Endothelial cell of hepatic sinusoid (primary cell): ENCODE measurements around the gene MTCH1.

Experiments
- in situ Hi-C: cut with HindIII; loops from 2 replicates; pipeline ENCODE4 v1.10.0; 2017; ENCODE audit warnings: low sequenced_read_pairs

The MTCH1 gene

GRCh38 chr6:36929152-36929551, 56.8 kb downstream of the MTCH1 start:
- in situ Hi-C loops = no loop called here

GRCh38 chr6:36928547-36928918, 57.5 kb downstream of the MTCH1 start:
- in situ Hi-C loops = no loop called here

DNA sequence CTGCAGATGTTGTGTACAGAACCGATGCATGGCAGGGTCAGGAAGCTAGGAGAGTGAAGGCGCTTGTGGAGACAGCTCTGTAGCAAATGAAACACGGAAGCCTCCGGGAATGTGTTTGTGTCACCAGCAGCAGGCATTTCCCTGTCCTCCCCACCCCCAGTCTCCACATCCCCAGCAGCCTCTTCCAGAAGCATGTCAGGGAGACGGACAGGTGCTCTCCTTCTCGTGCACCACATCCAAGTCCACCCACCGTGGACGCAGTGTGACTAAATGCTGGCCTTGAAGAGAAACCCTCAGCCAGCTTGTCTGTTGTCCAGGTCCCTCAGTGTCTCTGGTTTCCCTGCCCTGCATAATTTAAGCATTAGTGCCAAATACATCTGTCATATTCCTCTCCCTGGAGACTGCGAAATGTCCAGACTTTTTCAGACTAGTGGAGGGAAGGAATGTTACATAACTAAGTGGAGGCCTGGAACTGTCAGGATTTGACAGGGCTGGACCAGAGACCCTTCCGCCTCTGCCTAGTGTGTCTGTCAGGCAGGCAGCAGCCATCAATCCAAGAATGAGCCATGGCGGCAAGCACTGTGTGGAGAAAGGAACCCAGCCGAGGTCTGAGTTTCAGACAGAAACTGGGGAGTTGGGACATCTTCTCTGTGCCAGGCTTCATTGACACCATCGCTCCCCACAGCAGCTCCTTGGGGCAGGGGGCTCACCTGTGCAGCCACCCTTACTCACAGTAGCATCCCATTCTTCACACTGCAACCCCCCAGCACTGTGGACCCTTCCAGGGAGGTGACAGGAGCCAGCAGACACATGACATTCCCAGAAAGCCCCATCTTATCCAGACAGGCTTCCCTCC, 58.1 kb downstream of the MTCH1 start:
- in situ Hi-C loops = no loop called here

- in situ Hi-C loops = no loop called here
Observed at GRCh38 chr6:36926708-36927513, 59.1 kb downstream of the MTCH1 start.

- in situ Hi-C loops = no loop called here
Observed at GRCh38 chr6:36925809-36926208, 60.2 kb downstream of the MTCH1 start.

GRCh38 chr6:36924778-36925374, 61.1 kb downstream of the MTCH1 start:
- in situ Hi-C loops = no loop called here

DNA sequence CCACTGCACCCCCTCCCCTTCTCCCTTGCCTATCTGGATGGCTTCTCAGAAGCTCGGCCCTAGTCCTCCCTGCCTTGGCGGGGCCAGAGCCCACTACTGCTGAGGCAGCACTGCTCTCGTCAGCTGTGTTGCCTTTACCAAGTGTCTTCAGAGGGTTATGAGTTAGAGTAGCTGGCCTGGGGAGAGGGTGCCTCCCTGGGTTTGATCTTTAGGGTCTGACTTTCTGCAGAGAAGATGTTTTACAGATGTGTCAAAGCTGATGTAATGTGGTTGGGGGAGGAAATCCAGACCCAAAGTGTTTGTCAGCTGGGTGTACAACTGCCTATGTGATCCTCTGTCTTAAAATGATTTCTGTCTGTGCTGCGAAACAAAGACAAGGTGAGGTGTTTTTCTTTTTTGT, 61.9 kb downstream of the MTCH1 start:
- in situ Hi-C loops = no loop called here

DNA sequence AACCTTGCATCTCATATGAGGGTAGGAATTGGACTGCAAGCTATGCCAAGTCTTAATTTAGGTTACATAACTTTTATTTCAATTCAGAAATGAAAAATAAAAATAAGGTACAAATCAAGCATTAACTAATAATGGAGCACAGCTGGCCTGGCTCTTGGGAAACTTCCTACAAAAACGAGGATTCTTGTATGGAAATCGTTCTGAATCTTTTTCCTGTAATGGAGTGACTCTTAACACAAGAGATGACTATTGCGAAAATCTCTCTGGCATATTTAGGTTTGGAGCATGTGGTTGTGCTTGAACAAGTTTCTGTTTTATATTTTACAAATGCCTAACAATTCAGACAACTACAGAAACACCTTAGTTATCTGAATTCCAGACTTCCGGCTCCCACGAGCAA, 65.5 kb downstream of the MTCH1 start:
- in situ Hi-C loops = no loop called here

DNA sequence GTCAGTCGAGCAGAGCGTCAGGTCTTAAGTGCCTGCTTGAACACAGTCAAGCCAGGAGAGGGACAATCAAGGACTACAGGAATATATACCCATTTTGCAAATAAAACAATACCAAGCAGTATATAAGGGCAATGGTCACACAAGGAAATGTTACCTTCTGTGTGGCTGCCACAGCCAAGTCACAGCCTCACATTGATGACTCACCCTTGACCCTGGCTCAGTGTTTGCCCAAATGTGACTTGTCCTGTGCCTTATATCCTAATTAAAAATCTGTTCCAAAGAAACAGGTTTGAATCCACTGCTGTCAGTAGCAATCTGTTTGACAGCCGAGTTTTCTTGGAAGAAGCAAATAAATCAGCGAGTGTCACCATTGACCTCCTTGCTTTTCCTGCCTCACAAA, 65.9 kb downstream of the MTCH1 start:
- in situ Hi-C loops = no loop called here
